ENCODE data around the gene SDF2. TPM values are rescaled to one million over a fixed set of nuclear protein-coding genes. Genes with fewer than 3 reads are reported as not detected.

Gene SDF2
- polyA plus RNA-seq, 1 of the 3 experiments (the other 2 are of a cell fraction), result 108 TPM

GRCh38 chr17:28688481-28688880, 26.8 kb upstream of the SDF2 start:
- H3K9ac ChIP-seq, result no peak overlapping the region
- H3K4me1 ChIP-seq (ENCODE audit: control insufficient read depth in 1 of 2, insufficient read depth in 2 of 2, low read depth in 1 of 2, low read length in 1 of 2), result no peaks in the 10 kb centered on the region
- H3K9me3 ChIP-seq, result no peaks in the 10 kb centered on the region
- no peaks in the 10 kb centered on the region for H3K9me2 ChIP-seq
- H4K20me1 ChIP-seq (ENCODE audit: insufficient read depth), result no peaks in the 10 kb centered on the region
- H3K79me2 ChIP-seq (ENCODE audit: insufficient read depth), result no peaks in the 10 kb centered on the region
- H3K27ac ChIP-seq (ENCODE audit: low read depth in 2 of 2, low read length in 1 of 2), result no peak overlapping the region
- no peak overlapping the region for H2AFZ ChIP-seq (ENCODE audit: low read depth)
- ChIA-PET POLR2A (interaction anchor here (1.4 kb wide), 1 partner anchor 31 kb away, joined by 3 read pairs; the partner anchor contains the start of gene RPL23A), CTCF (interaction anchor here (1.4 to 1.8 kb wide), 2 partner anchors 18 to 38 kb away, joined by 5 to 7 read pairs; no protein-coding TSS in a partner anchor)
- WGBS (ENCODE audit: low lambda C conversion rate), result 94% methylated on average over 4 of the region's 4 CpGs
- H3K4me3 ChIP-seq (ENCODE audit: low read depth in 2 of 2, low read length in 1 of 2), result no peak overlapping the region
- peaks cover 74 to 76% of the 10 kb centered on the region in 2 experiments for H3K36me3 ChIP-seq (replicated peaks in 1 of 2; ENCODE audit: control insufficient read depth in 1 of 2, insufficient read depth in 2 of 2, low read length in 1 of 2)
- DNase-seq, result no peak
- peaks cover 5% of the 10 kb centered on the region for H3F3A ChIP-seq (replicated peaks; ENCODE audit: insufficient read depth)
- H3K4me2 ChIP-seq, result no peak overlapping the region
- no peak for TF ChIP-seq EZH2phosphoT487 (IDR thresholded peaks at IDR 0.05; ENCODE audit: borderline replicate concordance, low read depth)
- no peak for TF ChIP-seq EP300 (IDR thresholded peaks at IDR 0.05; ENCODE audit: borderline replicate concordance in 1 of 2, low read depth in 1 of 2, low read length in 1 of 2)
- no peak for TF ChIP-seq FOSL2 (IDR thresholded peaks at IDR 0.05; ENCODE audit: borderline replicate concordance, low read depth)
- no peak for TF ChIP-seq TCF12 (IDR thresholded peaks at IDR 0.05)
- TF ChIP-seq MAX (IDR thresholded peaks at IDR 0.05; ENCODE audit: low read depth), result no peak
- no peak for TF ChIP-seq TAF1 (IDR thresholded peaks at IDR 0.05; ENCODE audit: borderline replicate concordance, low read depth, low read length)
- no peak for TF ChIP-seq NFIC (IDR thresholded peaks at IDR 0.05; ENCODE audit: borderline replicate concordance)
- TF ChIP-seq POLR2AphosphoS5 (IDR thresholded peaks at IDR 0.05; ENCODE audit: low read depth, low read length), result no peak
- TF ChIP-seq ELF1 (IDR thresholded peaks at IDR 0.05), result no peak
- TF ChIP-seq NRF1 (IDR thresholded peaks at IDR 0.05; ENCODE audit: low read depth, low read length), result no peak
- no peak for TF ChIP-seq YY1 (IDR thresholded peaks at IDR 0.05; ENCODE audit: low read depth)
- no peak for TF ChIP-seq CTCF (IDR thresholded peaks at IDR 0.05)
- TF ChIP-seq PBX3 (IDR thresholded peaks at IDR 0.05), result no peak
- TF ChIP-seq USF1 (IDR thresholded peaks at IDR 0.05; ENCODE audit: borderline replicate concordance, low read depth), result no peak
- no peak for TF ChIP-seq MXI1 (IDR thresholded peaks at IDR 0.05; ENCODE audit: low read depth, low read length)
- no peaks in the 10 kb centered on the region for H3K27me3 ChIP-seq (ENCODE audit: insufficient read depth)

All from SK-N-SH (cell line).